ENCODE data around the gene LHFPL2. TPM values are rescaled to one million over a fixed set of nuclear protein-coding genes. Genes with fewer than 3 reads are reported as not detected.

The LHFPL2 gene
- total and polyA plus RNA-seq, 9 of the 15 experiments (the other 6 are each of a cell fraction or from before 2014, with no cell fraction given): 1.0 to 6.6 (median 4.6) TPM

DNA sequence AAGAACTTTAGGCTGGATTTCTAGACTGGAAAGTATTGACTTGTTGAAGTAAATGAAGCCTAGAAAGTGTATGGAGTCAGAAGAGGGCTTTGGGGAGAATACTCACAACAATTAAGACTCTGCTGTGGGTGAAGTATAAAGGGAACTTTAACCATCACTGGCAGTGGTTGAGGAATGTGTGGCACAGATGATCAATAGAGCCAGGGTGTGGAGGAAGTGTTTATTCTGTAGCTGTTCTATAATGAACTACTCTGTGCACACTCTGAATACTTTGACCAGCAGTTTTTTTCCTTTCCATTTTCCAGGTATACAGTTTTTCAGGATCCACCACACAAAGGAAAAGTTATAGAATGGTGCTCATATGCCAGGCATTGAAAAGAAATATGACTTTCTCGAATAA lies 181.4 kb downstream of the LHFPL2 start:
- Histone ChIP-seq H3K27ac (ENCODE audit: extremely low read depth, low read depth, low read length) (no peak overlapping the region), H3K9me3 (replicated peaks; ENCODE audit: control insufficient read depth, insufficient read depth, low read depth, low read length) (no peaks in the 10 kb centered on the region), H3K27me3 (ENCODE audit: control insufficient read depth in 2 of 2, insufficient read depth in 2 of 2, low read length in 2 of 2) (no peaks in the 10 kb centered on the region), H3K4me2 (ENCODE audit: insufficient read depth, low read length) (no peak overlapping the region), H3K79me2 (ENCODE audit: control insufficient read depth, insufficient read depth, low read length) (no peaks in the 10 kb centered on the region), H3K9me1 (ENCODE audit: control insufficient read depth, insufficient read depth, low read length) (no peaks in the 10 kb centered on the region), H3K4me3 (no peak overlapping the region), H3K4me1 (replicated peaks in 1 of 2; ENCODE audit: control insufficient read depth in 2 of 2, insufficient read depth in 2 of 2, low read length in 2 of 2) (no peaks in the 10 kb centered on the region), H2AFZ (ENCODE audit: low read depth, low read length) (no peak overlapping the region), H4K20me1 (replicated peaks; ENCODE audit: control insufficient read depth, insufficient read depth, low read length) (no peaks in the 10 kb centered on the region), H3K36me3 (ENCODE audit: control insufficient read depth, insufficient read depth, low read length) (no peaks in the 10 kb centered on the region), H3K9ac (ENCODE audit: insufficient read depth in 1 of 2, low read depth in 2 of 2, low read length in 2 of 2) (no peak overlapping the region)
- intact Hi-C loops (cut with micrococcal nuclease) (no loop called here), in situ Hi-C loops (cut with MboI) (loop anchor here (10.0 kb wide), 1 partner anchor 168 kb away; no protein-coding TSS in a partner anchor)
- 92% methylated on average over 1 of the region's 1 CpG for WGBS (ENCODE audit: insufficient coverage, low coverage, missing lambda C conversion rate)
- ATAC-seq (no peak), FAIRE-seq (no peak), DNase-seq (ENCODE audit: extremely low read depth in 1 of 4, low spot score in 3 of 4) (no peak)
- TF ChIP-seq, protein P1, sequence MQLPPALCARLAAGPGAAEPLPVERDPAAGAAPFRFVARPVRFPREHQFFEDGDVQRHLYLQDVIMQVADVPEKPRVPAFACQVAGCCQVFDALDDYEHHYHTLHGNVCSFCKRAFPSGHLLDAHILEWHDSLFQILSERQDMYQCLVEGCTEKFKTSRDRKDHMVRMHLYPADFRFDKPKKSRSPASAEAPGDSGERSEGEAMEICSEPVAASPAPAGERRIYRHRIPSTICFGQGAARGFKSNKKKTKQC (CRISPR knock-in tag; IDR thresholded peaks at IDR 0.05): no peak
- TF ChIP-seq ZBTB1 (CRISPR knock-in tag; IDR thresholded peaks at IDR 0.05; ENCODE audit: borderline replicate concordance, low read depth): no peak
- TF ChIP-seq PCBP2 (IDR thresholded peaks at IDR 0.05; ENCODE audit: low read depth, low read length, poor library complexity, severe bottlenecking): no peak
- no peak for TF ChIP-seq HLTF (IDR thresholded peaks at IDR 0.05)
- TF ChIP-seq NR1H2 (CRISPR knock-in tag; IDR thresholded peaks at IDR 0.05): no peak
- no peak for TF ChIP-seq RCOR1 (IDR thresholded peaks at IDR 0.05; ENCODE audit: borderline replicate concordance in 1 of 2, low read depth in 2 of 2, low read length in 2 of 2)
- TF ChIP-seq PHB (CRISPR knock-in tag; IDR thresholded peaks at IDR 0.05): no peak
- no peak for TF ChIP-seq ZNF586 (CRISPR knock-in tag; conservative IDR thresholded peaks at IDR 0.05)
- no peak for TF ChIP-seq NR3C1 (CRISPR knock-in tag; IDR thresholded peaks at IDR 0.05)
- ChIA-PET CTCF (ENCODE audit: low intra/inter-chr PET ratio) (interaction anchor here (0.6 to 0.8 kb wide), 2 partner anchors 146 to 666 kb away, joined by 3 read pairs; no protein-coding TSS in a partner anchor), POLR2A (no interaction called here)
- no TSS peak for BruUV-seq (replicated peaks)

All from K562 (cell line).